ENCODE measurements around the gene PCK1.

PCK1 gene

DNA sequence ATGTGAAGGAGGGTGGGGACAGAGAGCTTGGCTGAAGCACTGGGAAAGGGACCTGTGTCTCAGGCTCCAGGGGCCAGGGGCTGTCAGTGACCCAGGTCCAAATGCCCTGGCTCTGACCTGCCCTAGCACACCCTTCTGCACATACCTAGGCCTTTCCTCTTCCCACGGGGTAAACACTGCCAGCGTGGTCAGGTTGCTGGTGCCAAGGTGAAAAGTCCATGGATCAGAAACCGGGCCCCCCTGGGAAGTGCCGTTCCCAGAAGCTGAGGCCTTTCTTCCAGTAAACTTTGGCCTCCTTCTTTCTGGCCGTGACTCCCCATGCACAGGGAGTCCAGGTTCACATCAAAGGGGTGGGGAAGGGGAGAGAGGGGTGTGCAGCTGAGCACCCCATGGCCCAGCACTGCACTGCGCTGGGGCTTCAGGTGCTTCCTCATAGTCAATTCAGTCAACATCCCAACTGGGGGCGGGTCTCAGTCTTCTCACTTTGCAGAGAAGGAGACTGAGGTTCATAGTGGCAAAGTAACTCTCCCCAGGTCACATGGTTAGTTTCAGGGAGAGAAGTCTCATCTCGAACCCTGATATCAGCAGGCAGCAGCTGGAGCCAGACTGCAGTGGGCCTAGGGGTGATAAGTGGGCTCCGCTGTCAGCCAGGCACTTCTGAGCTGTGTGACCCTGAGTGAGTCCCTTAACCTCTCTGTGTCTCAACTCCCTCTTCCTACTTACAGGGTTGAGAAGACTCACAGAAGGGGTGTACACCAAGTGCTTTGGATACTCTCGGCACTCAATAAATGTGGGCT, 17.0 kb downstream of the PCK1 start:
- no peak for DNase-seq (ENCODE audit: low read depth in 2 of 2)

DNA sequence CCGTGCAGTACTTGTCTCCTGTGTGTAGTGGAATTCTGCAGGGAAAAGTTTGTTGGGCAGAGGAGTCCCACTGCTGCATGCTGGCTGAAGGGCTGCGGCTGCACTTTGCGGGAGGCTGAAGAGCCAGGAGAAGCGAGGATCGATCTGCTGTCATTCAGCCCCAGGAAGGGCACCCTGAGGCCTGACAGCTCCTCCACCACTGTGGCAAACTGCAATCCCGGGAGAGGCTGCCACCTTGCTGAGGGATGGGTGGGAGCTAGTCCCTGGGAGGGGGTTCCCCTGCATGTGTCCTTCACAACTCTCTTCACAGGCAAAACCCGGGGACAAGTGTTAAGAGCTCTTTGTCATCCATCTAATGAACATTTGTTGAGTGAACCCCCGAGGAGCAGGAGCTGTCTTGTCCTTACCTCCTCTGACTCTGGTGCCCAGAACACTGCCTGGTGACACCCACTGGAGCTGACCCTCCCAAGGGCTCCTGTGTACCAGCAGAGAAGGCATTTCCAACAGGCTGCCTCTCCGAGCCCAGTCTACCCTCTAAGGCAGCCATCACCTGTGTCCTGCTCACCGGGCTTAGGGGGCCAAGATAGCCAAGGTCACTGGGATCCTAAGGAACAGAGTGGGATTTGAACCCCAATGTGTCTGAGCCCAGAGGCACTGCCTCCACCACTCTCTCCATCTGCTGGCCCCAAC, 17.7 kb downstream of the PCK1 start:
- no peak for DNase-seq (ENCODE audit: low read depth in 2 of 2)

DNA sequence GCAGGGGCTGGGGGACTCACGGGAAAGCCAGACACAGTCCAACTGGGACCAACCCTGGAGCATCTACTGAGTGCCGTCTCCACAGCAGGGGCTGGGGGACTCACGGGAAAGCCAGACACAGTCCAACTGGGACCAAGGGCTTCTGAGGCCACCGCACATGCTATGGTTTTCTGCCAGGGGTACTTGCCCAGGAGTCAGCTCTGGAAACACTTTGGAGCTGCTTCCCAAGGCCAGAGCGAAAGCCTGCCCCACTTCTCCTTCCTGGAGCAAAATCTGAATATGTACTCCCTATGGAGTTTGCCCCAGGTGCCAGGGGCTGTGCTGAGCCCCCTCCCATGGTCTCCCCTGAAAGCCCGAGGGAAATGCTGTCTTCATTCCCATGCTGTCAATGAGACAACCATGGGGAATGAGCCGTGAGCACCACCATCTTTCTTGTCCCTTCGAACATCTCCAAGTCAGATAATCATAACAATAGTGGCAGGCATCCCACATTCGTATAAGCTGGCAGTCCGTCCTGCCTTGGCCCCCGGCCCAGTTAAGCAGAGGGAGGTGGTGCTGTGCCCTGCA, 18.5 kb downstream of the PCK1 start:
- no peak for DNase-seq (ENCODE audit: low read depth in 2 of 2)

DNA sequence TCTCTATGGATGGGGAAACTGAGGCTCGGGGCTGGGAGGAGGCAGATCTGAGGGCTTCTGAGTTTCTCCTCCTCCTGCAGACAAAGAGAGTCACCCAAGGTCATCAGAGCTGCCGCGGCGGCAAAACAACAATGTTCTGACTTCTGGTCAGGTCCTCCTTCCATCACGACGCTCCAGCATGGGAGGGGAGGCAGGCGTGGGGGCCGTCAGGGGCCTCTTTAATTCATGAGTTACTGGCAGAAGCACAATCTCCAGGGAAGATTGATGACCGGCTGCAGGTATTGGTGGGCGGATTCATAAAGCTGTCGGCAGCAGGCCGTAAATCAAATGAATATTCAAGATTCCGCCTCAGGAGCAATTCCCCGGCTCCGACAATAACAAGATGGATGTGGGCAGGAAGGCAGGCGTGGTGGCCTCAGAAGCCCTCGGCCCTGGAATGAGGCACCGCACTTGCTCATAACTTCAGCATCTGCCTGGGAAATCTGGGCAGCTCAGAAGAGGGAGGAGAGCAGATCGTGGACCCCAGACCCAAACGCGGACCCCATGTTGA, 19.1 kb downstream of the PCK1 start:
- no peak for DNase-seq (ENCODE audit: low read depth in 2 of 2)

DNA sequence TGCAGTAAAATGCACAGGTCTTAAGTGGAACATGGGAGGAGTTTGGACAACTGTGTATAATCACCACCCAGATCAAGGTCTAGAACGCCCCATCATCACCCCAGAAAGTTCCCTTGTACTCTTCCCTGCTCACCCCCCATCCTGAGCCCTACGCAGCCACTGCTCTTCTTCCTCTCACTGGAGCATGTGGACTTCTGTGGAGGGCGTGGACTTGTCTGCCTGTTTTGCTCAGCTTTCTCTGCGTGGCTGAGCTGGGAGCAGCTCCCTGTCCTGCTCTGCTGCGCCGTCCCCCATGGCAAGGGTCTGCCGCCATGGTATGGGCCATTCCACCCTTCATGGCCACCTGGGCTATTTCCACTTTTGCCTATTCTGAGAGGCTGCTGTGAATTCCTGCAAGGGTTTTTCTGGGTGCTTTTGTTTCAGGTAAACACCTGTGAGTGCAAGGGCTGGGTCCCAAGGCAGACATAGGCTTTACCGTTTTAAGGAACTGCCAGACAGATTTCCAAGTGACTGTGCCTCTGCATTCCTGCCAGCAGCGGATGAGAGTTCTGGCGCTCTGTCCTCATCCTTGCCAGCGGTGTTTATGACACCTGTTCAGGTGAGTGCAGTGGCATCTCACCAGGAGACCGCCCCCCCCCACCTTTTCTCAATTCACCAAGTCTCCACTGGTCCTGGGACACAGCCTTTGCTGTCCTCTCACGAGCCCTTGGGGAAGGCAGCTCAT, 19.7 kb downstream of the PCK1 start:
- no peak for DNase-seq (ENCODE audit: low read depth in 2 of 2)

DNA sequence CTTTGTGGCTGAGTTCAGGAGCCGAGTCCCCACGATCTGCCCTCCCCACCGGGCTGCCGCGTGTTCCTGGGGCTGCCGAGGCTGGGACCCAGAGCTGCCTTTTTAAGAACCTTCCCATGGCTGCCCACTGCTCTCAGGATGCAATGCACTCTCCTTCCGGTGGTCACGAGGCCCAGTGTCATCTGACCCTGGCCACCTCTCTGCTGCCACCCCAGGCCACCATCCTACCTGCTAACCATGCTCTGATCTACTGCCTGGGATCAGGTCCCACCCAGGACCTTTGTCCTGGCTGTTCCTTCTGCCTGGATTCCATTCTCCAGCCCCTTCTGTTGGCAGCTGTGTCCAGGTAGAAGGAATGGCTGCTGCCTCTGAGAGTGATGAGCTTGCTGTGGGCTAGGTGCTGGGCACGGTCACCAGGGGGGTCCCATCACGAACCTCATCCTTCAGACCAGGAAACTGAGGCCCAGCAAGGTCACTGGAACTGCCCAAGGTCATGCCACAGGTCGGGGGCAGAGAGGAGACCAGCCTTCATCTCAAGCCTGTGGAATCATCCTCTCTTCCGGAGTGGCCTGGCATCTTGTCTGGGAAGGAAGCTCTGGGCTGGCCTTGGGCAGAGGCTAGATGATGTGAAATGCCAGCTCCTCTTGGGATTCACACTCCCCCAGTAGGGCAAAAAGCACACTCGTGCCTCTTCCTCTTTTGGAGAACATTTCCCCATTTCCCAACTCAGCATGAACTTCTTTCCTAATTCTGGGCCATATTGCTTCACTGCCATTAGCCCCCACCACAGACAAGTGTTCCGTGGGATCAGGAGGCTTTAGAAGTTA, 20.5 kb downstream of the PCK1 start:
- no peak for DNase-seq (ENCODE audit: low read depth in 2 of 2)

DNA sequence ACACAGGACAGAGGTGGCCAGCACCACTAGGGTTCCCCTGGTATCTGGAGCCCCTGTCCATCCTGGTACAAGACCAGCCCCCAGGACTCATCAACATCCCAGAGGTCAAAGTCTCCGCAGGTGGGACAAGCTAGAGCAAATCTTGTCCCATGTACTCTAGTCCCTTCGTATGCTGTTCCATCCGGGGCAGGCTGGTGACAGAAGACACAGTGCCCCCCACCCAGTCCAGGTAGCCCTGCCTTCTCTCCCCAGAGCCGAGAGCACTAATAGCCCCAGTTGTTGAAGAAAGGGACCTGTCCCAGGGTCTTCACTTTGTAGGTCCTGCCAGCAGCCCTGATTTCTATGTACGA, 21.1 kb downstream of the PCK1 start:
- no peak for DNase-seq (ENCODE audit: low read depth in 2 of 2)

DNA sequence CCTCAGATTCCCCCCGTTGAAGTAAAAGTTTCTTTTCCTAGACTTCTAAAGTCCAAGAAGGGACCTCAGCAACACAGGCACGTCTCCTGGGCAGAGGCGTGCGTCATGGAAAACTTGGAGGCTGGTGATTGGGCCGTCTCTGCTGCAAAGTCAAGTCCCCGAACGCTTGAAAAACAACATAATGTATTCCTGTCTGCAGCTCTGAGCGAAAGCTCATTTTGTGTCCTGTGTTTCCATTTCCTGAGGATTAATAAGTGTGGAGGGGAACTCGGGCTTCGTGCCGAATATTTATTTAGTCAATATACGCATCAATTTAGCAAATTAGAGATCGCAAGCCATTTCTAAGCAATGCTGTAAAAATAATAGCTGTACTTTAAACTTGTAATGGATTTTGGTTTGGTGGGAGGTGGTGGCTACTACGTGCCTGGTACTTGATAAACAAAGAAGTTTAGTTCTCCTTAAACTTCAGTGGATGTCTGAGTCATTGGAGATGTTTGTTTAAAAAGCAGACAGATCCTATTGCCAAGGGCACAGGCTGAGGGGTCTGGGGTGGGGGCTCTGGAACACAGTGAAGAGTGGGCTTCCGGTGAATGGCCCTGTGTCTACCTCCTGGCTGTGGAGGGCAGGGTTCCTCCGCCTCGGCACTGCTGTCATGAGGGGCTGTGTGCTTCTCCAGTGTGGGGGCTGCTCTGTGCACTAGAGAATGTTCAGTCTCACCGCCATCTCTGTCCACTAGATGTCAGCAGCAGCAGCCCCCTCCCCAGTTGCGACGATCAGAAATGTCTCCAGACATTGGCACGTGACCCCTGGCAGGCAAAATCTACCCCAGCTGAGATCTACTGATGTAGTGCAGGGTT, 21.8 kb downstream of the PCK1 start:
- DNase-seq (ENCODE audit: low read depth in 2 of 2) = no peak

DNA sequence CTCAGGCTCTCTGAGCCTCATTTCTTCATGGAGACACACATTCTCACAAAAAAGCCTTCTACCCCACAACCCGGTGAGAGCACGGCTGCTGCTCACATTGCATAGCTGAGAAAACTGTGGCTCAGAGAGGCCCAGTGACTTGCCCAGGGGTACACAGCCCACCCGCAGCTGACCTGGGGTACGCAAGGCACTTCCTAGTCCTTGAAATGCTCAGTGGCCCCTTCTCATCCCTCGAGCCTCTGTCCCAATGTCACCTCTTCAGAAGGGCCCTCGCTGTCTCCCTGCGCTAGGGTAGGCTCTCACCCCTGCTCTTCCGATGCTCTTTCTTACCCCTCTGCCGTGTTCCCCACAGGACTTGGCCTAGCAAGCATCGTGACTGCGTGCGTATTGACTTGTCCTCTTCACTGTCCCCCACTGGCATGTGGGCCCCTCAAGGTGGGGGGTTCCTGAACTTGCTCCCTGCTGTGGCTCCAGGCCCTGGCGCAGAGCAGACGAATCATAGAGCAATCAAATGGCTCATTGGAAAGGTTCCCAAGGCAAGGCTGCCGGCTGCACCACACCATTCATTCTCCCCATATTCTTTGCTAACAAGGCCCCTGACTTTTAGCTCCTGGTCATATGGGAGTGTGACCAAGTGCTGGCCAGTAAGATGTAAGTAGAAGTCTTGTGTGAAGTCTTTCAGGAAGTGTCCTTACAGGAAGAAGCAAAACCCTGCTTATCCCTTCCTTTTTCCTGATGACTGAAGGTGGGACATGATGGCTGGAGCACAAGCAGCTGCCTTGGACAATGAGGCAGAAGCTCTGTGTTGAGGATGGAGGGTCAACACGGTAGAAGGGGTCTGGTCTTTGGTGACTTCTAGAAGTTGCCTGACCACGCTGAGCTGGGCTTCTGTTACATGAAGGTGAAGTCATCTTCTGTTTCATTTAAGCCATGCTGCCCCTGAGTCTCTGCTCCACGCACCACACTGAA, 22.7 kb downstream of the PCK1 start:
- no peak for DNase-seq (ENCODE audit: low read depth in 2 of 2)

DNA sequence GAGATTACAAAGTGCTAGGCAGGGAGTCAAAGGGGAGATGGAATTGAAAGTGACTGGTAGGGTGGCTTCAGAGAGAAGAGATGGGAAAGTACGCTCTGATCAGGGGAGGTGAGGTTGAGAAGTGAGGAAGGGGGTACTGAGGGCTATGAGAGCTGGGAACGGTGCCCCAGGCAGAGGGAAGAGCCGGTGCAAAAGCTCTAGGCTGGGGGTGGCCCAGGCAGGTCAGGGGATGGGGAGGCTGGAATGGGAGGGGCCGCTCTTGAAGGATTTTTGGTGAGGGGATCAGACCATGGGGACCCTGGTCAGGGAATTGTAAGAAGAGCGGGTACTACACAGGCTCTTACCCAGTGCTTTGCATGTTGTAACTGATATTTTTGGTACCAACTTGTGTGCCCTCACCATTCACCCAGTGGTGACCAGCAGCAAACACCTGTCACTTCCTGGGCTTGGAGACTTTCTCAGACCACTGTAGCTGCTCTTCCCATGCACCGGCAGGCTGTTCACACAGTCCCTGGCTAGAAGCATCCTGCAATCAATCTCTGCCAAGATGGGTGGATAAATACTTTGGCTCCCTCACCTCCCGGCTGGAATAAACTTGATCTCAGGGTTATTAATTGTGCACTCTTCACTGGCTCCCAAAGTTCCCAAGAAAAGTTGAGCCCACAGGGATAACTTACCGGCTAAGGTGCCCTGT, 24.0 kb downstream of the PCK1 start:
- no peak for DNase-seq (ENCODE audit: low read depth in 2 of 2)

DNA sequence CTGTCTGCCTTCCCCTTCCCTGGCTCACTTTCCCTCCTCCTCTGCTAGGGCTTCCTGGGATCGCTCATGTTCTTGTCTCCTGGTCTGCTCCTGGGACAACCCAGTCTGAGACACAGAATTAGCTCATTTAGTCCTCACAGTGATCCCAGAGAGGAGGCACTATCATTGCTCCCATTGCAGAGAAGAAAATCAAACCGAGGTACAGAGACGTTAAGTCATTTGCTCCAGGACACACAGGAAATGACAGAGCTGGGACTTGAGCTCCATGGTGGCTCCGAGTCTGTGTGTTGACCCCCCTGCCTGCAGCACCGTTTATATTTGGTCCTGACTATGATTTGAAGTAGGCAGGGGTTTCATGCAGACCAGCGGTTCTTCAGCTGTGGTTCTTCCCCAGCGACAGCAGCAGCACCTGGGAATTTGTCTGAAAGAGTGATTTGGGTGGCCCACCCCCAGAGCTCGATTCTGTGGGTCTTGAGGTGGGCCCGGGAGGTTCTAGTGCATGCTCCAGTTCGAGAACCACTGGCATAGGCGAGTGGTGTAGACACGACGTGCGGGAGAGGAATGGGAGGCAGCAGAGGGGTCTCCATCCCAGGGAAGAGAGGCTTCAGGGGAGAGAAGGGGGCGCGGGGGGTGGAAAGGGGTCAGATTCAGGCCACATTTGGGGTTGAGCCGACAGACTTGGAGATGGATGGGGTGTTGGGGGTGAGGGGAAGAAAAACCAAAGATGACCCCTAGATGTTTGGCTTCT, 24.7 kb downstream of the PCK1 start:
- DNase-seq (ENCODE audit: low read depth in 2 of 2) = no peak

DNA sequence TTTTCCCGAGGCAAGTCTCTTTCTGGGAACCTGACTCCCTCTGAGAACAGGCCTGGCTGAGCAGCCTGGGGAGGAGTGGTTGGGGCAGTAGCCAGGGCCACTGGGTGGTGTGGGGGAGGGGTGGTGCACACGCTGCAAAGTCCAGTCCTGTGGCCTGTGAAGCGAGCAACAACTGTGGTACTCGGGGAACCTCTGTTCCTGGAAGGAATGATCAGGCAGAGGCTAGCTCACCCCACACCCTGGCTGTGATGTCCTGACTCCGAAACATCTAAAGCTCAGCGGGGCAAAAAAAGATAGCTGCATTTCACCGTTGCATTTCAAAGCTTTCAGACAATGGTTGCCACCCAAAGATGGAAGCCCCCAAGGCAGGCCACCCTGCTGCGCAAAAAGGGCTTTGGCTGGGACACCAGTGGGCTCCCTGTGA, 25.5 kb downstream of the PCK1 start:
- DNase-seq (ENCODE audit: low read depth in 2 of 2) = no peak

DNA sequence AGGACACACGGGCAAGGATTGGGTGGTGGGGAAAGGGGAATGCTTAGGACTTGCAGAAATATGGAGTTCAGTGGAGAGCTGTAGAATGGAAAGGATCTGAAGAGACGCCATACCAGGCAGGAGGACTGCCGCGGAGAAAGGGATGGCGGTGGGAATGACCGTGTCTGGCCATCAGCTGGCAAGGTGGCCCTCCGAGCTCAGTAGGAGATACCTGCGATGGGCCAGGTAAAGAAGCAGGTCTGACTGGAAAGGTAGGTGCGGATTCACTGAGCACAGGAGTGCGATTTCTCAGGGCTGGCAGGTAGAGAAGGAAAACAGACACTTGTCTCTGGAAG, 26.0 kb downstream of the PCK1 start:
- no peak for DNase-seq (ENCODE audit: low read depth in 2 of 2)

DNA sequence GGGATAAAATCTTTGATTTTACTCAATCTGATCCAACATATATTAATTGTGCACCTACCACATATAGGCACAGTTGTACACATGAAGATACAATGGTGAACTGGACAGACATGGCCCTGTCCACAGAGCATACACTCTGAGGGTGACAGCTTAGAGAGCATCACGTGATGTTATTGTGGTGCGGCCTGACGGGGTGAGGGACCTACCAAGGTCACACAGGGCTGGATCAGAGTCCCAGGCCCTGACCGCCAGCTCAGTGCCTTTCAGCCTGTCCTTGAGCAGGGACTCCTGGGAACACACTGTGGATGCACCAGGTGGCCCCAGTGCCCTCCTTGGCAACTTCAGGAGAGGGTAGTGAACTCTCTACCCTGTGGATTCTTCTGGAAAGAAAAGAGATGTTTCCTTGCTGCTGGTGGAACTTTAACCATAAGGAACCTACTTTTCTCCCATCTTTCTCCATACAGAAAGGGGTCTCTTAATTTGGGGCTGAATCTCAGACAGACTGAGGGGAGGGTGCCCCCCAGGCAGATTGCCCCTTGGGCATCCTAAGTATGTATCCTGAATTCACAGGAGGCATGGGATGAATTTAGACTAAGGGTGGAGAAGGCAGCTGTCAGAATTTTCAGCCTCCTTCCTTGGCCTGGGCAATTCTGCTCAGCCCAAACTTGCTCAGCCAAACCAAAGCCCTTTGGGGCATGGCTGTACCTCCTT, 26.5 kb downstream of the PCK1 start:
- no peak for DNase-seq (ENCODE audit: low read depth in 2 of 2)

DNA sequence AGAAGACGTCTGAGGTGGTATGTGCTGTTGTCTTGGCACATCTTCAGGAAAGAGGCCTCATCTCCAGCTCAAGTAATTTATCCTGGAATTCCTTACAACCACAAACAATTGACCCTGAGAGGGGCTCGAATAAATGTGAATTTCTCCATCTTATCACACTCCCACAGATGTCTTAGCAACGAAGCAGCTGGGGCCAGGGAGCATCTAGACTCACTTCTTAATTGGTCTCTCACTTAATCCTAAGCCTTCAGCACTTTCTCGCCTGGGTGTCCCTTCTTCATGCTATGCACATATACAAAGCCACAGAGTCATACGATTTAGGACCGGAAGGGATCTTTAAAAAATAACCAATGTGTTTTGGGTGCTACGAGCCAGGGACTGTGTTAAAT, 27.1 kb downstream of the PCK1 start:
- no peak for DNase-seq (ENCODE audit: low read depth in 2 of 2)

DNA sequence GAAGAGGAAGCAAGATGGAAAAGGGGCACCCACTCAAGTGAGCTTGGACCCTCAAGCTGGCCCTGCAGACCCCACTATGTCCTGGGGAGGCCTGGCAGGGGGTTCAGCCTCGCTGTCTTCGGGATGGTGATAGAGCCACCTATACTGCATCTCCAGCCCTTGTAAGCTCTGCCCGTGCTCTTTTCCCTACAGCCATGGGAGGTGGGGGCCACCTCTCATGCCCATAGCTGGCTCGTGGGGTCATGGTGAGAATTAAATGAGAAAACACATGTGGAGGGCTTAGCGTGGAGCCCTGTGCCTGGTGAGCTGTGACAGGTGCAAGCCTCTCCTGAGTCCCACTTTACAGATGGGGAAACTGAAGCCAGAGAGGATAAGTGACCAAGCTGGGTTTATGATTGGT, 27.7 kb downstream of the PCK1 start:
- DNase-seq (ENCODE audit: low read depth in 2 of 2) = no peak

DNA sequence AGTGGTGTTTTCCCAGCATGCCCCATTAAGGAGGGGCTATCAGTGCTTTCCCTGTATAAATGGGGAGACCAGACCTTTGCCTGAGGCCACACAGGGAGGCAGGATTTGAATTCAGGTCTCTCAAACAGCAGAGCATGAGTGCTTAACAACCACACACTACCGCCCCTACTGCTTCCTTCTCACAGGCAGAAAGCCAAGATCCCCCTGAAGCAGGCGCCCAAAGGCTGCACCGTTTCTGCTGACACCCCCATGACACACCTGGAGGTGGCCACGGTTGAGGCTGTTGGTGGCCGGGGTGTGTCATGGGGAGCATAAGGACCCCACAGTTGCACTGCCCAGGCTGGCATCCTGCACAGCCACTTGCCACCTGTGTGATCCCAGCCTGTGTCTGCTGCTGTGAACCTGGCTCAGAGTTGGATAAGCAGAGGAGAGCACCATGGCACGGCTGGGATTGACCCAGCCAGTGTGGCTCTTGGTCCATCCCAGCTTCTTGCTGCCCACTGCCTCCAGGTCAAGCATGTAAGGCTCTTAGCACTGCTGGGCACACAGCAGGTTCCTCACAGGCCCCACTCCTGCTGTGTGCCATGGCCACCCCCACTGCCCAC, 28.3 kb downstream of the PCK1 start:
- DNase-seq (ENCODE audit: low read depth in 2 of 2) = no peak

Data from stimulated activated CD4-positive, alpha-beta T cell treated with anti-CD3 and anti-CD28 coated beads, Interleukin-1b, Interleukin-23, amount 100 ng/mL, for 1 hour (primary cell).